ENCODE results near the gene ZNRF2. TPM values are rescaled to one million over a fixed set of nuclear protein-coding genes. Genes with fewer than 3 reads are reported as not detected.

ZNRF2 gene
- total and polyA plus RNA-seq, 2 of the 13 experiments (the other 11 are each of a cell fraction or from before 2014, with no cell fraction given): 3.5 to 7.7 TPM

DNA sequence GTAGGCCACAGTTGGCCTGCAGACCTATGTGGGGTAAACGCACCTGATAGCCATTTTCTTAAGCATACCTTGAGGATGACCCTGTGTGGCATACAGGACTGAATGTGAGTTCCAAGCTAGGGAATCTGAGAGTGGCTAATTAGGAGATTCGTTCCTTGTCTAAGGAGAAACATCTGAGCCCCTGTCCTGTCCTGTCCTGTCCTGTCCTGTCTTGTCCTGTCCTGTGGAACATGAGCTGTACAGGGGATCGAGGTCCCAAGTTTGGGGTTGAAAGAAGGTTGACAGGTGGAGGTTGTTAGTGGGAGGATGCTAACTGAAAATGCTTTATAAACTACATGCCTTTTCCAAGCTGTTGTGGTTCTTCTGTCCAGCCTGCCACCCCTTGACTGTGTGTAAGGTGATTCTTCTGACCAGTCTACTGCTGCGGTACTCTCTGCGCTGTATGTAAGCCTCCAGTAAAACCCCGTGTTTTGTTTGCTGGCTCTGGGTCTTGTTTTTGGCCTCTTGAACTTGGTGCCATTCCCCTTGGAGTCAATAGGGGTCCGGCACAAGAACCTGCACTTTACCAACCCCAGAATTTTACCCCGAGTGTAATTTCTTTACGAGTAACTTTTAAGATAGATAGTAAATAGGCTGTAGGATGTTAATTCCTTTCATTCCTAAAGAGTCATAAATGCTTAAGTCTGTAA is 26.4 kb downstream of the ZNRF2 start (continued):
- TF ChIP-seq, protein P1, sequence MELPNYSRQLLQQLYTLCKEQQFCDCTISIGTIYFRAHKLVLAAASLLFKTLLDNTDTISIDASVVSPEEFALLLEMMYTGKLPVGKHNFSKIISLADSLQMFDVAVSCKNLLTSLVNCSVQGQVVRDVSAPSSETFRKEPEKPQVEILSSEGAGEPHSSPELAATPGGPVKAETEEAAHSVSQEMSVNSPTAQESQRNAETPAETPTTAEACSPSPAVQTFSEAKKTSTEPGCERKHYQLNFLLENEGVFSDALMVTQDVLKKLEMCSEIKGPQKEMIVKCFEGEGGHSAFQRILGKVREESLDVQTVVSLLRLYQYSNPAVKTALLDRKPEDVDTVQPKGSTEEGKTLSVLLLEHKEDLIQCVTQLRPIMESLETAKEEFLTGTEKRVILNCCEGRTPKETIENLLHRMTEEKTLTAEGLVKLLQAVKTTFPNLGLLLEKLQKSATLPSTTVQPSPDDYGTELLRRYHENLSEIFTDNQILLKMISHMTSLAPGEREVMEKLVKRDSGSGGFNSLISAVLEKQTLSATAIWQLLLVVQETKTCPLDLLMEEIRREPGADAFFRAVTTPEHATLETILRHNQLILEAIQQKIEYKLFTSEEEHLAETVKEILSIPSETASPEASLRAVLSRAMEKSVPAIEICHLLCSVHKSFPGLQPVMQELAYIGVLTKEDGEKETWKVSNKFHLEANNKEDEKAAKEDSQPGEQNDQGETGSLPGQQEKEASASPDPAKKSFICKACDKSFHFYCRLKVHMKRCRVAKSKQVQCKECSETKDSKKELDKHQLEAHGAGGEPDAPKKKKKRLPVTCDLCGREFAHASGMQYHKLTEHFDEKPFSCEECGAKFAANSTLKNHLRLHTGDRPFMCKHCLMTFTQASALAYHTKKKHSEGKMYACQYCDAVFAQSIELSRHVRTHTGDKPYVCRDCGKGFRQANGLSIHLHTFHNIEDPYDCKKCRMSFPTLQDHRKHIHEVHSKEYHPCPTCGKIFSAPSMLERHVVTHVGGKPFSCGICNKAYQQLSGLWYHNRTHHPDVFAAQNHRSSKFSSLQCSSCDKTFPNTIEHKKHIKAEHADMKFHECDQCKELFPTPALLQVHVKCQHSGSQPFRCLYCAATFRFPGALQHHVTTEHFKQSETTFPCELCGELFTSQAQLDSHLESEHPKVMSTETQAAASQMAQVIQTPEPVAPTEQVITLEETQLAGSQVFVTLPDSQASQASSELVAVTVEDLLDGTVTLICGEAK (IDR thresholded peaks at IDR 0.05): no peak
- TF ChIP-seq, protein P1 (CRISPR knock-in tag; IDR thresholded peaks at IDR 0.05): no peak
- TF ChIP-seq ZSCAN29 (CRISPR knock-in tag; conservative IDR thresholded peaks at IDR 0.05) (no peak), AKAP8 (CRISPR knock-in tag; IDR thresholded peaks at IDR 0.05) (no peak), ZNF3 (CRISPR knock-in tag; IDR thresholded peaks at IDR 0.05) (no peak), GABPA (IDR thresholded peaks at IDR 0.05; ENCODE audit: low read depth, low read length) (no peak), GABPA (CRISPR knock-in tag; IDR thresholded peaks at IDR 0.05; ENCODE audit: low read depth) (no peak), ZSCAN22 (CRISPR knock-in tag; IDR thresholded peaks at IDR 0.05) (no peak), ATRX (CRISPR knock-in tag; IDR thresholded peaks at IDR 0.05; ENCODE audit: borderline replicate concordance) (no peak), ZNF839 (CRISPR knock-in tag; IDR thresholded peaks at IDR 0.05; ENCODE audit: borderline replicate concordance) (no peak), NAIF1 (CRISPR knock-in tag; IDR thresholded peaks at IDR 0.05; ENCODE audit: borderline replicate concordance) (no peak), SMARCE1 (IDR thresholded peaks at IDR 0.05; ENCODE audit: borderline replicate concordance) (no peak), GPN1 (CRISPR knock-in tag; IDR thresholded peaks at IDR 0.05; ENCODE audit: borderline replicate concordance) (no peak)
- TF ChIP-seq, protein P2, sequence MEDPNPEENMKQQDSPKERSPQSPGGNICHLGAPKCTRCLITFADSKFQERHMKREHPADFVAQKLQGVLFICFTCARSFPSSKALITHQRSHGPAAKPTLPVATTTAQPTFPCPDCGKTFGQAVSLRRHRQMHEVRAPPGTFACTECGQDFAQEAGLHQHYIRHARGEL (CRISPR knock-in tag; IDR thresholded peaks at IDR 0.05): no peak

All from HepG2 (cell line).